Stimulated activated CD4-positive, alpha-beta T cell treated with anti-CD3 and anti-CD28 coated beads, Interleukin-1b, Interleukin-23, amount 100 ng/mL, for 1 hour (primary cell): Measurements from ENCODE around the gene TSPAN6.

ENCODE experiments used
- DNase-seq, 2 donors: peaks; one replicate each; pipeline ENCODE4 v3.0.0-alpha.2; 2020; ENCODE audit warnings: low read depth in 2 of 2

The TSPAN6 gene

GRCh38 chrX:100584611-100585010 lies 52.0 kb downstream of the TSPAN6 start, which contains the start of gene TNMD:
TNMD (plus strand) TSS chrX:100584936; CDS start chrX:100585019, 83 bp downstream.
- DNase-seq, result no peak
